ENCODE data around the gene AOAH.
"Not testable (repeated sequence)": the region's sequence is repeated elsewhere in the genome, so short reads cannot be mapped to it uniquely, and the experiment has no call there.

Gene AOAH

GRCh38 chr7:36506820-36507219 lies 217.5 kb downstream of the AOAH start:
- Mint-ChIP-seq H3K27ac (ENCODE audit: low read depth) (peak overlapping the region; percentile 80), H3K9me3 (no peaks in the 10 kb centered on the region), H3K27me3 (no peaks in the 10 kb centered on the region), H3K36me3 (ENCODE audit: insufficient read depth) (peaks cover 64% of the 10 kb centered on the region), H3K4me3 (peak overlapping the region; percentile 32), H3K4me1 (peaks cover 15% of the 10 kb centered on the region)
- DNase-seq (ENCODE audit: low spot score in 2 of 2) (no peak), ATAC-seq (replicated peaks; ENCODE audit: extremely low read depth, poor library complexity, severe bottlenecking) (no peak)

- peak overlapping the region; percentile 80 for H3K27ac Mint-ChIP-seq (ENCODE audit: low read depth)
- ATAC-seq (replicated peaks; ENCODE audit: extremely low read depth, poor library complexity, severe bottlenecking) (no peak), DNase-seq (ENCODE audit: low spot score in 2 of 2) (no peak)
- peak overlapping the region; percentile 43 for H3K4me3 Mint-ChIP-seq
- H3K36me3 Mint-ChIP-seq (ENCODE audit: insufficient read depth), result peaks cover 63% of the 10 kb centered on the region
- H3K4me1 Mint-ChIP-seq, result peaks cover 15% of the 10 kb centered on the region
- H3K27me3 Mint-ChIP-seq, result no peaks in the 10 kb centered on the region
- H3K9me3 Mint-ChIP-seq, result no peaks in the 10 kb centered on the region
Observed at GRCh38 chr7:36506130-36506798, 218.0 kb downstream of the AOAH start.

- not testable (repeated sequence) for DNase-seq (ENCODE audit: low spot score in 2 of 2); ATAC-seq (replicated peaks; ENCODE audit: extremely low read depth, poor library complexity, severe bottlenecking); H3K27ac Mint-ChIP-seq (ENCODE audit: low read depth); H3K4me3 Mint-ChIP-seq; H3K27me3 Mint-ChIP-seq; H3K9me3 Mint-ChIP-seq
- Mint-ChIP-seq H3K36me3 (ENCODE audit: insufficient read depth) (peaks cover 56% of the 10 kb centered on the region), H3K4me1 (peaks cover 15% of the 10 kb centered on the region)
Observed at GRCh38 chr7:36504617-36505016, 219.7 kb downstream of the AOAH start.

GRCh38 chr7:36504216-36504615 lies 220.1 kb downstream of the AOAH start:
- H3K9me3 Mint-ChIP-seq; DNase-seq (ENCODE audit: low spot score in 2 of 2); H3K27ac Mint-ChIP-seq (ENCODE audit: low read depth); ATAC-seq (replicated peaks; ENCODE audit: extremely low read depth, poor library complexity, severe bottlenecking); H3K27me3 Mint-ChIP-seq; H3K4me3 Mint-ChIP-seq: not testable (repeated sequence)
- H3K4me1 Mint-ChIP-seq, result peaks cover 15% of the 10 kb centered on the region
- peaks cover 54% of the 10 kb centered on the region for H3K36me3 Mint-ChIP-seq (ENCODE audit: insufficient read depth)

GRCh38 chr7:36497775-36498174 lies 226.5 kb downstream of the AOAH start:
- ATAC-seq (replicated peaks; ENCODE audit: extremely low read depth, poor library complexity, severe bottlenecking), result no peak
- Mint-ChIP-seq H3K27me3 (peaks cover 13% of the 10 kb centered on the region), H3K36me3 (ENCODE audit: insufficient read depth) (peaks cover 26% of the 10 kb centered on the region), H3K4me3 (no peak overlapping the region), H3K9me3 (no peaks in the 10 kb centered on the region), H3K4me1 (no peaks in the 10 kb centered on the region), H3K27ac (ENCODE audit: low read depth) (no peak overlapping the region)
- DNase-seq (ENCODE audit: low spot score in 2 of 2), result no peak

GRCh38 chr7:36497176-36497575 lies 227.1 kb downstream of the AOAH start:
- not testable (repeated sequence) for ATAC-seq (replicated peaks; ENCODE audit: extremely low read depth, poor library complexity, severe bottlenecking); H3K4me1 Mint-ChIP-seq; H3K4me3 Mint-ChIP-seq; DNase-seq (ENCODE audit: low spot score in 2 of 2); H3K9me3 Mint-ChIP-seq
- peak overlapping the region; percentile 36 for H3K27ac Mint-ChIP-seq (ENCODE audit: low read depth)
- H3K27me3 Mint-ChIP-seq, result peaks cover 13% of the 10 kb centered on the region
- H3K36me3 Mint-ChIP-seq (ENCODE audit: insufficient read depth), result peaks cover 22% of the 10 kb centered on the region

GRCh38 chr7:36496576-36496975 lies 227.7 kb downstream of the AOAH start:
- no peak for DNase-seq (ENCODE audit: low spot score in 2 of 2)

GRCh38 chr7:36491317-36491716 lies 233.0 kb downstream of the AOAH start:
- H3K36me3 Mint-ChIP-seq (ENCODE audit: insufficient read depth), result peaks cover 11% of the 10 kb centered on the region
- no peak overlapping the region for H3K4me3 Mint-ChIP-seq
- H3K27me3 Mint-ChIP-seq, result peaks cover 13% of the 10 kb centered on the region
- H3K4me1 Mint-ChIP-seq, result peaks cover 5% of the 10 kb centered on the region
- H3K9me3 Mint-ChIP-seq, result no peaks in the 10 kb centered on the region
- H3K27ac Mint-ChIP-seq (ENCODE audit: low read depth), result peak overlapping the region; percentile 7
- DNase-seq (ENCODE audit: low spot score in 2 of 2), result no peak
- no peak for ATAC-seq (replicated peaks; ENCODE audit: extremely low read depth, poor library complexity, severe bottlenecking)

More at GRCh38 chr7:36496576-36496975, 227.7 kb downstream of the AOAH start:
- H3K9me3 Mint-ChIP-seq, result no peaks in the 10 kb centered on the region
- no peaks in the 10 kb centered on the region for H3K4me1 Mint-ChIP-seq
- peaks cover 13% of the 10 kb centered on the region for H3K27me3 Mint-ChIP-seq
- no peak overlapping the region for H3K4me3 Mint-ChIP-seq
- peak overlapping the region; percentile 36 for H3K27ac Mint-ChIP-seq (ENCODE audit: low read depth)
- peaks cover 20% of the 10 kb centered on the region for H3K36me3 Mint-ChIP-seq (ENCODE audit: insufficient read depth)
- no peak for ATAC-seq (replicated peaks; ENCODE audit: extremely low read depth, poor library complexity, severe bottlenecking)

- DNase-seq (ENCODE audit: low spot score in 2 of 2) (no peak), ATAC-seq (replicated peaks; ENCODE audit: extremely low read depth, poor library complexity, severe bottlenecking) (no peak)
- Mint-ChIP-seq H3K4me3 (no peak overlapping the region), H3K27ac (ENCODE audit: low read depth) (no peak overlapping the region), H3K27me3 (peaks cover 10% of the 10 kb centered on the region), H3K36me3 (ENCODE audit: insufficient read depth) (peaks cover 11% of the 10 kb centered on the region), H3K4me1 (peaks cover 5% of the 10 kb centered on the region), H3K9me3 (no peaks in the 10 kb centered on the region)
Observed at GRCh38 chr7:36490419-36490830, 233.9 kb downstream of the AOAH start.

- H3K27ac Mint-ChIP-seq (ENCODE audit: low read depth); H3K4me3 Mint-ChIP-seq; H3K4me1 Mint-ChIP-seq; H3K36me3 Mint-ChIP-seq (ENCODE audit: insufficient read depth); ATAC-seq (replicated peaks; ENCODE audit: extremely low read depth, poor library complexity, severe bottlenecking); H3K9me3 Mint-ChIP-seq; DNase-seq (ENCODE audit: low spot score in 2 of 2); H3K27me3 Mint-ChIP-seq: not testable (repeated sequence)
Observed at GRCh38 chr7:36488672-36489071, 235.6 kb downstream of the AOAH start.

- Mint-ChIP-seq H3K9me3 (no peaks in the 10 kb centered on the region), H3K27me3 (no peaks in the 10 kb centered on the region), H3K4me1 (peaks cover 5% of the 10 kb centered on the region), H3K4me3 (no peak overlapping the region), H3K27ac (ENCODE audit: low read depth) (no peak overlapping the region), H3K36me3 (ENCODE audit: insufficient read depth) (peaks cover 8% of the 10 kb centered on the region)
- DNase-seq (ENCODE audit: low spot score in 2 of 2) (peak in 1 of 2 donors; percentile 35), ATAC-seq (replicated peaks; ENCODE audit: extremely low read depth, poor library complexity, severe bottlenecking) (no peak)
Observed at GRCh38 chr7:36487756-36488336, 236.4 kb downstream of the AOAH start.

- Mint-ChIP-seq H3K9me3 (no peaks in the 10 kb centered on the region), H3K4me3 (no peak overlapping the region), H3K36me3 (ENCODE audit: insufficient read depth) (peaks cover 11% of the 10 kb centered on the region), H3K27ac (ENCODE audit: low read depth) (no peak overlapping the region), H3K4me1 (peaks cover 5% of the 10 kb centered on the region), H3K27me3 (no peaks in the 10 kb centered on the region)
- DNase-seq (ENCODE audit: low spot score in 2 of 2), result no peak
- ATAC-seq (replicated peaks; ENCODE audit: extremely low read depth, poor library complexity, severe bottlenecking), result no peak
Observed at GRCh38 chr7:36486336-36486735, 238.0 kb downstream of the AOAH start.

- Mint-ChIP-seq H3K9me3 (no peaks in the 10 kb centered on the region), H3K27ac (ENCODE audit: low read depth) (no peak overlapping the region), H3K4me3 (no peak overlapping the region), H3K27me3 (no peaks in the 10 kb centered on the region), H3K36me3 (ENCODE audit: insufficient read depth) (peaks cover 10% of the 10 kb centered on the region), H3K4me1 (peaks cover 5% of the 10 kb centered on the region)
- ATAC-seq (replicated peaks; ENCODE audit: extremely low read depth, poor library complexity, severe bottlenecking), result no peak
- no peak for DNase-seq (ENCODE audit: low spot score in 2 of 2)
Observed at GRCh38 chr7:36484265-36484664, 240.0 kb downstream of the AOAH start.

All from central memory CD8-positive, alpha-beta T cell (primary cell).